Body of pancreas (tissue), 4 donors: Measurements from ENCODE around the gene STAB1.

Experiments used
- POLR2A ChIP-seq, 3 donors: fragments of 450-650 bp; IDR thresholded peaks; one replicate each; pipeline ENCODE4 v1.6.1; 2016; ENCODE audit warnings: antibody characterized with exemption in 3 of 3, mild to moderate bottlenecking in 2 of 3
- TF ChIP-seq, protein P1 (sequence below), 7 experiments: fragments of 450-650 bp in 4 of 7; fragments of 200-600 bp in 3 of 7; sonication (generic) in 3 of 7; IDR thresholded peaks; one replicate each; pipeline ENCODE4 v1.5.1; 2016 to 2019; ENCODE audit warnings: antibody characterized with exemption in 7 of 7

DNA sequence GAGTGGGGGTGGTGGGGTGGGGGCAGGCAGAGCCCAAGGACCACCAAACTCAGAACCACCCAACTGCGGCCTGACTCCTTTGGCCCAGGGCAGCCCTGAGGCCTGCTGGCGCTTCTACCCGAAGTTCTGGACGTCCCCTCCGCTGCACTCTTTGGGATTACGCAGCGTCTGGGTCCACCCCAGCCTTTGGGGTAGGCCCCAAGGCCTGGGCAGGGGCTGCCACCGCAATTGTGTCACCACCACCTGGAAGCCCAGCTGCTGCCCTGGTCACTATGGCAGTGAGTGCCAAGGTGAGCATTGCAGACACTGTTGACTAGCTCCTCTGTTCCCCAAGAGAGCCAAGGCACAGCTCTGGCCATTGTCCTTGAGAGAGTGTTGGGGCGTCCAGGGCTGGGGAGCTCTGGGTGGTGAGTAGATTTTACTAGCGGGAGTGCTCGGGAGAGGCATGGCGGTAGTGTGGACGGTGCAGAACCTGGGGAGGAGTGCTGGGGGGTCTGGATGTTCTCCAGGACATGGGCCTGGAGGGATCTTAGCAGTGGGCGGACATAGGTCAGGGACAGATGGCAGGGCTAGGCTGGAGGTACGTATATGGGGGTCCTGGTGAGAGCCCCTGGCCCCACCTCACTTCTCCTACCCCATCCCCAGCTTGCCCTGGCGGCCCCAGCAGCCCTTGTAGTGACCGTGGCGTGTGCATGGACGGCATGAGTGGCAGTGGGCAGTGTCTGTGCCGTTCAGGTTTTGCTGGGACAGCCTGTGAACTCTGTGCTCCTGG lies 25.8 kb downstream of the STAB1 start:
- TF ChIP-seq POLR2A (IDR thresholded peaks at IDR 0.05): no peak
- TF ChIP-seq, protein P1, sequence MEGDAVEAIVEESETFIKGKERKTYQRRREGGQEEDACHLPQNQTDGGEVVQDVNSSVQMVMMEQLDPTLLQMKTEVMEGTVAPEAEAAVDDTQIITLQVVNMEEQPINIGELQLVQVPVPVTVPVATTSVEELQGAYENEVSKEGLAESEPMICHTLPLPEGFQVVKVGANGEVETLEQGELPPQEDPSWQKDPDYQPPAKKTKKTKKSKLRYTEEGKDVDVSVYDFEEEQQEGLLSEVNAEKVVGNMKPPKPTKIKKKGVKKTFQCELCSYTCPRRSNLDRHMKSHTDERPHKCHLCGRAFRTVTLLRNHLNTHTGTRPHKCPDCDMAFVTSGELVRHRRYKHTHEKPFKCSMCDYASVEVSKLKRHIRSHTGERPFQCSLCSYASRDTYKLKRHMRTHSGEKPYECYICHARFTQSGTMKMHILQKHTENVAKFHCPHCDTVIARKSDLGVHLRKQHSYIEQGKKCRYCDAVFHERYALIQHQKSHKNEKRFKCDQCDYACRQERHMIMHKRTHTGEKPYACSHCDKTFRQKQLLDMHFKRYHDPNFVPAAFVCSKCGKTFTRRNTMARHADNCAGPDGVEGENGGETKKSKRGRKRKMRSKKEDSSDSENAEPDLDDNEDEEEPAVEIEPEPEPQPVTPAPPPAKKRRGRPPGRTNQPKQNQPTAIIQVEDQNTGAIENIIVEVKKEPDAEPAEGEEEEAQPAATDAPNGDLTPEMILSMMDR (IDR thresholded peaks at IDR 0.05): no peak
